Mammary epithelial cell (primary cell): Measurements from ENCODE around the gene UFC1.

ENCODE experiments used
- EZH2 ChIP-seq: IDR thresholded peaks from 2 replicates; pipeline ENCODE4 v1.6.1; 2012; ENCODE audit warnings: low read length, inconsistent platforms, borderline replicate concordance
- TF ChIP-seq, protein P1 (sequence below), 2 donors: IDR thresholded peaks in 1 of 2; conservative IDR thresholded peaks in 1 of 2; 2 replicates each; pipeline ENCODE4 v1.5.1; 2011 to 2012; ENCODE audit warnings: inconsistent platforms in 2 of 2, low read length in 2 of 2, mild to moderate bottlenecking in 2 of 2, control low read depth in 1 of 2, low read depth in 1 of 2; ENCODE audit not compliant: insufficient read depth in 1 of 2; ENCODE audit errors: extremely low read depth in 1 of 2

DNA sequence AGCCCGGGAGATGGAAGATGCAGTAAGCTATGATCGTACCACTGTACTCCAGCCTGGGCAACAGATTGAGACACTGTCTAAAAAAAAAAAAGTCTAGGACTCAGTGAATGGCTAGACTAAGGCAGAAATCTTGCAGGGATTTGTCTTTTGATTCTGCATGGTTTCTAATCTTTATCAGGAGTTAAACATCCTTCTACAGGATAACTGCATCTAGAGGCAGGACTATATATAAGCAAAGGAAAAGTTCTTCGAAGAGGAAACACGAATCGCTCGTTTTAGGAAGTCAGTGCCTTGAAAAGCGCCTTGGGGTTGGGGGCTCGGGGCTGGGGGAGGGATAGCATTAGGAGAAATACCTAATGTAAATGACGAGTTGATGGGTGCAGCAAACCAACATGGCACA is 602 bp upstream of the UFC1 start:
- TF ChIP-seq, protein P1, sequence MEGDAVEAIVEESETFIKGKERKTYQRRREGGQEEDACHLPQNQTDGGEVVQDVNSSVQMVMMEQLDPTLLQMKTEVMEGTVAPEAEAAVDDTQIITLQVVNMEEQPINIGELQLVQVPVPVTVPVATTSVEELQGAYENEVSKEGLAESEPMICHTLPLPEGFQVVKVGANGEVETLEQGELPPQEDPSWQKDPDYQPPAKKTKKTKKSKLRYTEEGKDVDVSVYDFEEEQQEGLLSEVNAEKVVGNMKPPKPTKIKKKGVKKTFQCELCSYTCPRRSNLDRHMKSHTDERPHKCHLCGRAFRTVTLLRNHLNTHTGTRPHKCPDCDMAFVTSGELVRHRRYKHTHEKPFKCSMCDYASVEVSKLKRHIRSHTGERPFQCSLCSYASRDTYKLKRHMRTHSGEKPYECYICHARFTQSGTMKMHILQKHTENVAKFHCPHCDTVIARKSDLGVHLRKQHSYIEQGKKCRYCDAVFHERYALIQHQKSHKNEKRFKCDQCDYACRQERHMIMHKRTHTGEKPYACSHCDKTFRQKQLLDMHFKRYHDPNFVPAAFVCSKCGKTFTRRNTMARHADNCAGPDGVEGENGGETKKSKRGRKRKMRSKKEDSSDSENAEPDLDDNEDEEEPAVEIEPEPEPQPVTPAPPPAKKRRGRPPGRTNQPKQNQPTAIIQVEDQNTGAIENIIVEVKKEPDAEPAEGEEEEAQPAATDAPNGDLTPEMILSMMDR (conservative IDR thresholded peaks at IDR 0.05 in 1 of 2, IDR thresholded peaks at IDR 0.05 in 1 of 2; ENCODE audit: extremely low read depth in 1 of 2, insufficient read depth in 1 of 2, low read depth in 1 of 2, low read length in 2 of 2): no peak
- TF ChIP-seq EZH2: no peak
